IPS-NIHi7 (cell line): ENCODE data around the gene UPK1A.

Experiments used
- DNase-seq: peaks from one replicate; pipeline ENCODE4 v3.0.0; 2012; ENCODE audit warnings: mixed read lengths; ENCODE audit errors: extremely low spot score

The UPK1A gene

GRCh38 chr19:35666251-35666913 is at the start of gene UPK1A:
TSS of gene UPK1A (plus strand) at chr19:35666517. CDS start at chr19:35666813, 296 bp downstream.
- DNase-seq, result no peak

GRCh38 chr19:35618857-35619256 is 47.5 kb upstream of the UPK1A start:
- DNase-seq, result peak; percentile 39

- no peak for DNase-seq
These were observed 46.9 kb upstream of the UPK1A start for GRCh38 chr19:35619290-35619923.

GRCh38 chr19:35620001-35620400 is 46.3 kb upstream of the UPK1A start:
- DNase-seq, result no peak

GRCh38 chr19:35621708-35622107 is 44.6 kb upstream of the UPK1A start:
- no peak for DNase-seq

- no peak for DNase-seq
These were observed 43.6 kb upstream of the UPK1A start for GRCh38 chr19:35622750-35623149.

GRCh38 chr19:35623327-35624010 is 42.8 kb upstream of the UPK1A start:
- DNase-seq, result no peak

- DNase-seq, result no peak
These were observed 38.1 kb upstream of the UPK1A start for GRCh38 chr19:35628264-35628564.

- peak; percentile 99 for DNase-seq
These were observed 37.6 kb upstream of the UPK1A start, which contains the start of gene RBM42 for GRCh38 chr19:35628565-35629331. TSS of gene RBM42 (plus strand) at chr19:35629036. CDS start at chr19:35629154, 118 bp downstream.

- DNase-seq, result no peak
These were observed 37.0 kb upstream of the UPK1A start for GRCh38 chr19:35629332-35629633.

- DNase-seq, result no peak
These were observed 32.4 kb upstream of the UPK1A start for GRCh38 chr19:35633727-35634440.

GRCh38 chr19:35636651-35637050 is 29.7 kb upstream of the UPK1A start:
- no peak for DNase-seq

- DNase-seq, result no peak
These were observed 29.2 kb upstream of the UPK1A start for GRCh38 chr19:35637165-35637564.

GRCh38 chr19:35639321-35639639 is 27.0 kb upstream of the UPK1A start:
- DNase-seq, result no peak

GRCh38 chr19:35639863-35640262 is 26.5 kb upstream of the UPK1A start:
- DNase-seq, result no peak

GRCh38 chr19:35641515-35642151 is 24.7 kb upstream of the UPK1A start, which contains the start of gene ETV2:
TSS of gene ETV2 (plus strand) at chr19:35641745. CDS start at chr19:35642461, 716 bp downstream.
- DNase-seq, result peak; percentile 77

GRCh38 chr19:35642312-35642711 is 24.0 kb upstream of the UPK1A start:
- DNase-seq, result no peak

- DNase-seq, result no peak
These were observed 23.5 kb upstream of the UPK1A start for GRCh38 chr19:35642798-35643254.

- DNase-seq, result peak; percentile 88
These were observed 22.8 kb upstream of the UPK1A start for GRCh38 chr19:35643255-35644205.
